Smooth muscle cell (in vitro differentiated cells): ENCODE data around the gene FUT2. TPM values are rescaled to one million over a fixed set of nuclear protein-coding genes. Genes with fewer than 3 reads are reported as not detected.
A peak's percentile ranks its signal among the peaks of the same experiment; 100 is the strongest.

Experiments used
- DNase-seq: peaks from one replicate; lab custom pipeline; 2025; ENCODE audit not compliant: unreplicated experiment; lab: John Stamatoyannopoulos, UW
- H2AFZ ChIP-seq: fragments of 200-600 bp; sonication (generic); 2 replicates; pipeline ENCODE4 v1.6.0; 2016; ENCODE audit warnings: antibody characterized with exemption, low read depth, mild to moderate bottlenecking
- H3F3A ChIP-seq: fragments of 200-600 bp; sonication (generic); 2 replicates; pipeline ENCODE4 v1.6.0; 2017; ENCODE audit warnings: antibody characterized with exemption, low read depth
- H3K27ac ChIP-seq: fragments of 200-600 bp; sonication (generic); 2 replicates; pipeline ENCODE4 v1.5.1; 2016; ENCODE audit warnings: low read depth, mild to moderate bottlenecking
- H3K27me3 ChIP-seq: fragments of 200-600 bp; sonication (generic); 2 replicates; pipeline ENCODE4 v1.6.1; 2016; ENCODE audit warnings: low read depth, mild to moderate bottlenecking
- H3K36me3 ChIP-seq: fragments of 200-600 bp; sonication (generic); 2 replicates; pipeline ENCODE4 v1.5.1; 2016; ENCODE audit warnings: low read depth
- H3K4me1 ChIP-seq: fragments of 200-600 bp; sonication (generic); 2 replicates; pipeline ENCODE4 v1.5.1; 2016; ENCODE audit warnings: low read depth
- H3K4me2 ChIP-seq: fragments of 200-600 bp; sonication (generic); 2 replicates; pipeline ENCODE4 v1.6.0; 2016; ENCODE audit warnings: mild to moderate bottlenecking
- H3K4me3 ChIP-seq: fragments of 200-600 bp; sonication (generic); 2 replicates; pipeline ENCODE4 v1.5.1; 2016; ENCODE audit warnings: mild to moderate bottlenecking
- H3K79me2 ChIP-seq: fragments of 200-600 bp; sonication (generic); 2 replicates; pipeline ENCODE4 v1.6.0; 2016; ENCODE audit warnings: low read depth, mild to moderate bottlenecking
- H3K9ac ChIP-seq: fragments of 200-600 bp; sonication (generic); 2 replicates; pipeline ENCODE4 v1.6.0; 2016; ENCODE audit warnings: low read depth
- H3K9me3 ChIP-seq: fragments of 200-600 bp; sonication (generic); replicated peaks from 2 replicates; pipeline ENCODE4 v1.5.1; 2016; ENCODE audit warnings: low read depth
- H4K20me1 ChIP-seq: fragments of 200-600 bp; sonication (generic); 2 replicates; pipeline ENCODE4 v1.6.0; 2016; ENCODE audit warnings: low read depth
- CTCF ChIP-seq: fragments of 200-600 bp; sonication (generic); IDR thresholded peaks from 2 replicates; pipeline ENCODE4 v1.5.1; 2017; ENCODE audit warnings: borderline replicate concordance, mild to moderate bottlenecking, antibody characterized with exemption; ENCODE audit not compliant: insufficient read depth, poor library complexity, severe bottlenecking
- WGBS: methylation state at CpG from one replicate; pipeline ENCODE4 v1.1.7; 2016; ENCODE audit warnings: low lambda C conversion rate; 5-methylcytosine and 5-hydroxymethylcytosine counted together
- polyA plus RNA-seq: library from polyadenylated mRNA; unstranded; fragments of >200 nt; fragmentation: Nextera tagmentation; extraction: Ambion mirVana; gene quantifications from 2 replicates; pipeline ENCODE4 v1.2.1, GENCODE V29; 2016
- total RNA-seq: library from RNA; depleted of rRNA; stranded (reverse); fragments of >200 nt; gene quantifications from 2 replicates; pipeline ENCODE4 v1.2.3, GENCODE V29; 2014

FUT2 gene
- total and polyA plus RNA-seq, 2 experiments from 2014 or later: 0.18 to 1.1 TPM

GRCh38 chr19:48752496-48753365 lies 57.0 kb downstream of the FUT2 start, which contains the start of gene FUT1:
TSS of gene FUT1 (minus strand) at chr19:48752641. CDS start at chr19:48751281, 1,360 bp downstream.
- Histone ChIP-seq H4K20me1 (no peaks in the 10 kb centered on the region), H3K4me3 (peak within 1 kb of the TSS; percentile 54), H3K27me3 (peaks cover 15% of the 10 kb centered on the region), H3K36me3 (no peaks in the 10 kb centered on the region), H3F3A (peaks cover 6% of the 10 kb centered on the region), H2AFZ (peak within 1 kb of the TSS; percentile 73), H3K9ac (peak within 1 kb of the TSS; percentile 11), H3K79me2 (no peaks in the 10 kb centered on the region), H3K27ac (no peak within 1 kb of the TSS), H3K9me3 (no peaks in the 10 kb centered on the region), H3K4me2 (peak within 1 kb of the TSS; percentile 95), H3K4me1 (peaks cover 3% of the 10 kb centered on the region)
- peak; percentile 23 for TF ChIP-seq CTCF
- WGBS: 3% methylated on average over 57 of the region's 73 CpGs
- no peak for DNase-seq

GRCh38 chr19:48755084-48755641 lies 59.4 kb downstream of the FUT2 start, which contains the start of gene FGF21:
TSS of gene FGF21 (plus strand) at chr19:48755524. CDS start at chr19:48756237, 713 bp downstream.
- H3K9me3 ChIP-seq: no peaks in the 10 kb centered on the region
- H3K79me2 ChIP-seq: no peaks in the 10 kb centered on the region
- no peaks in the 10 kb centered on the region for H4K20me1 ChIP-seq
- no peak for TF ChIP-seq CTCF
- 92% methylated on average over 4 of the region's 4 CpGs for WGBS
- H3F3A ChIP-seq: peaks cover 3% of the 10 kb centered on the region
- no peak for DNase-seq
- no peak within 1 kb of the TSS for H3K4me3 ChIP-seq
- no peak within 1 kb of the TSS for H3K4me2 ChIP-seq
- no peak within 1 kb of the TSS for H2AFZ ChIP-seq
- no peak within 1 kb of the TSS for H3K9ac ChIP-seq
- H3K36me3 ChIP-seq: no peaks in the 10 kb centered on the region
- no peak within 1 kb of the TSS for H3K27ac ChIP-seq
- H3K27me3 ChIP-seq: peaks cover 15% of the 10 kb centered on the region
- H3K4me1 ChIP-seq: peaks cover 3% of the 10 kb centered on the region

Other genes with a start within 250 kb of the FUT2 start
- 11.7 and 22.1 TPM in 2 replicates for gene GRWD1, start 250.0 kb upstream of the FUT2 start, total RNA-seq
- 23.6 and 25.7 TPM in 2 replicates for gene GRWD1, start 250.0 kb upstream of the FUT2 start, polyA plus RNA-seq
- gene KCNJ14, start 240.4 kb upstream of the FUT2 start, total RNA-seq: 1.2 and 1.8 TPM in 2 replicates
- 1.7 and 2.0 TPM in 2 replicates for gene KCNJ14, start 240.4 kb upstream of the FUT2 start, polyA plus RNA-seq
- 44.5 and 49.7 TPM in 2 replicates for gene CYTH2, start 226.6 kb upstream of the FUT2 start, total RNA-seq
- gene CYTH2, start 226.6 kb upstream of the FUT2 start, polyA plus RNA-seq: 62.1 and 95.0 TPM in 2 replicates
- gene LMTK3, start 184.1 kb upstream of the FUT2 start, total RNA-seq: 1.1 and 3.1 TPM in 2 replicates
- gene LMTK3, start 184.1 kb upstream of the FUT2 start, polyA plus RNA-seq: 0.66 and 1.8 TPM in 2 replicates
- gene SULT2B1, start 143.8 kb upstream of the FUT2 start, total RNA-seq: 1.7 TPM in 1 of 2 replicates, not detected in the other
- 0.13 and 2.3 TPM in 2 replicates for gene SULT2B1, start 143.8 kb upstream of the FUT2 start, polyA plus RNA-seq
- gene SPACA4, start 89.2 kb upstream of the FUT2 start, total RNA-seq: not detected in 2 replicates
- gene SPACA4, start 89.2 kb upstream of the FUT2 start, polyA plus RNA-seq: 0.43 TPM in 1 of 2 replicates, not detected in the other
- gene FAM83E, start 80.9 kb upstream of the FUT2 start, total RNA-seq: 0.49 and 0.72 TPM in 2 replicates
- 0.49 and 2.0 TPM in 2 replicates for gene FAM83E, start 80.9 kb upstream of the FUT2 start, polyA plus RNA-seq
- 1,279 and 1,519 TPM in 2 replicates for gene RPL18, start 76.8 kb upstream of the FUT2 start, total RNA-seq
- 666 and 762 TPM in 2 replicates for gene RPL18, start 76.8 kb upstream of the FUT2 start, polyA plus RNA-seq
- 4.0 and 8.2 TPM in 2 replicates for gene SPHK2, start 76.5 kb upstream of the FUT2 start, total RNA-seq
- gene SPHK2, start 76.5 kb upstream of the FUT2 start, polyA plus RNA-seq: 9.3 and 13.8 TPM in 2 replicates
- gene DBP, start 58.6 kb upstream of the FUT2 start, total RNA-seq: 3.5 and 4.5 TPM in 2 replicates
- gene DBP, start 58.6 kb upstream of the FUT2 start, polyA plus RNA-seq: 6.9 and 11.3 TPM in 2 replicates
- 0.09 and 1.7 TPM in 2 replicates for gene CA11, start 49.8 kb upstream of the FUT2 start, total RNA-seq
- gene CA11, start 49.8 kb upstream of the FUT2 start, polyA plus RNA-seq: 6.9 and 9.5 TPM in 2 replicates
- gene NTN5, start 23.0 kb upstream of the FUT2 start, total RNA-seq: not detected in 2 replicates
- gene NTN5, start 23.0 kb upstream of the FUT2 start, polyA plus RNA-seq: 0.22 TPM in 1 of 2 replicates, not detected in the other
- gene MAMSTR, start 23.8 kb downstream of the FUT2 start, total RNA-seq: 0.22 and 0.58 TPM in 2 replicates
- gene MAMSTR, start 23.8 kb downstream of the FUT2 start, polyA plus RNA-seq: 3.2 and 3.9 TPM in 2 replicates
- 0.27 and 0.81 TPM in 2 replicates for gene RASIP1, start 44.6 kb downstream of the FUT2 start, total RNA-seq
- 2.7 and 3.5 TPM in 2 replicates for gene RASIP1, start 44.6 kb downstream of the FUT2 start, polyA plus RNA-seq
- 0.45 TPM in 1 of 2 replicates, not detected in the other for gene IZUMO1, start 50.9 kb downstream of the FUT2 start, total RNA-seq
- gene IZUMO1, start 50.9 kb downstream of the FUT2 start, polyA plus RNA-seq: not detected in 2 replicates
- gene FUT1, start 56.7 kb downstream of the FUT2 start, total RNA-seq: 0.58 TPM in 2 replicates
- 0.51 and 1.8 TPM in 2 replicates for gene FUT1, start 56.7 kb downstream of the FUT2 start, polyA plus RNA-seq
- not detected in 2 replicates for gene FGF21, start 59.6 kb downstream of the FUT2 start, total RNA-seq
- not detected in 2 replicates for gene FGF21, start 59.6 kb downstream of the FUT2 start, polyA plus RNA-seq
- gene BCAT2, start 115.1 kb downstream of the FUT2 start, total RNA-seq: 11.8 and 24.9 TPM in 2 replicates
- gene BCAT2, start 115.1 kb downstream of the FUT2 start, polyA plus RNA-seq: 30.9 and 45.4 TPM in 2 replicates
- gene HSD17B14, start 140.5 kb downstream of the FUT2 start, total RNA-seq: 14.8 and 19.3 TPM in 2 replicates
- gene HSD17B14, start 140.5 kb downstream of the FUT2 start, polyA plus RNA-seq: 16.4 and 16.9 TPM in 2 replicates
- 2.6 and 4.4 TPM in 2 replicates for gene PLEKHA4, start 172.6 kb downstream of the FUT2 start, total RNA-seq
- 32.6 and 39.2 TPM in 2 replicates for gene PLEKHA4, start 172.6 kb downstream of the FUT2 start, polyA plus RNA-seq
- gene PPP1R15A, start 176.4 kb downstream of the FUT2 start, total RNA-seq: 88.5 and 99.3 TPM in 2 replicates
- gene PPP1R15A, start 176.4 kb downstream of the FUT2 start, polyA plus RNA-seq: 339 and 357 TPM in 2 replicates
- 0.18 TPM in 1 of 2 replicates, not detected in the other for gene TULP2, start 202.8 kb downstream of the FUT2 start, total RNA-seq
- gene TULP2, start 202.8 kb downstream of the FUT2 start, polyA plus RNA-seq: 1.2 and 1.8 TPM in 2 replicates
- 146 and 221 TPM in 2 replicates for gene NUCB1, start 204.3 kb downstream of the FUT2 start, total RNA-seq
- 292 and 329 TPM in 2 replicates for gene NUCB1, start 204.3 kb downstream of the FUT2 start, polyA plus RNA-seq
- 0.27 TPM in 1 of 2 replicates, not detected in the other for gene DHDH, start 237.7 kb downstream of the FUT2 start, total RNA-seq
- 0.87 and 1.0 TPM in 2 replicates for gene DHDH, start 237.7 kb downstream of the FUT2 start, polyA plus RNA-seq